Measurements from ENCODE around the gene CEACAM8. TPM values are rescaled to one million over a fixed set of nuclear protein-coding genes. Genes with fewer than 3 reads are reported as not detected.
A peak's percentile ranks its signal among the peaks of the same experiment; 100 is the strongest.

Gene CEACAM8
- total RNA-seq, 1 donor from 2014 or later, result not detected

GRCh38 chr19:42606660-42607351 is 12.1 kb upstream of the CEACAM8 start:
- no peaks in the 10 kb centered on the region for H3K79me2 ChIP-seq (ENCODE audit: low read depth)
- TF ChIP-seq, protein P1, sequence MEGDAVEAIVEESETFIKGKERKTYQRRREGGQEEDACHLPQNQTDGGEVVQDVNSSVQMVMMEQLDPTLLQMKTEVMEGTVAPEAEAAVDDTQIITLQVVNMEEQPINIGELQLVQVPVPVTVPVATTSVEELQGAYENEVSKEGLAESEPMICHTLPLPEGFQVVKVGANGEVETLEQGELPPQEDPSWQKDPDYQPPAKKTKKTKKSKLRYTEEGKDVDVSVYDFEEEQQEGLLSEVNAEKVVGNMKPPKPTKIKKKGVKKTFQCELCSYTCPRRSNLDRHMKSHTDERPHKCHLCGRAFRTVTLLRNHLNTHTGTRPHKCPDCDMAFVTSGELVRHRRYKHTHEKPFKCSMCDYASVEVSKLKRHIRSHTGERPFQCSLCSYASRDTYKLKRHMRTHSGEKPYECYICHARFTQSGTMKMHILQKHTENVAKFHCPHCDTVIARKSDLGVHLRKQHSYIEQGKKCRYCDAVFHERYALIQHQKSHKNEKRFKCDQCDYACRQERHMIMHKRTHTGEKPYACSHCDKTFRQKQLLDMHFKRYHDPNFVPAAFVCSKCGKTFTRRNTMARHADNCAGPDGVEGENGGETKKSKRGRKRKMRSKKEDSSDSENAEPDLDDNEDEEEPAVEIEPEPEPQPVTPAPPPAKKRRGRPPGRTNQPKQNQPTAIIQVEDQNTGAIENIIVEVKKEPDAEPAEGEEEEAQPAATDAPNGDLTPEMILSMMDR (IDR thresholded peaks at IDR 0.05), result peak; percentile 83
- TF ChIP-seq EZH2 (IDR thresholded peaks at IDR 0.05) (no peak), EZH2phosphoT487 (IDR thresholded peaks at IDR 0.05) (no peak)

DNA sequence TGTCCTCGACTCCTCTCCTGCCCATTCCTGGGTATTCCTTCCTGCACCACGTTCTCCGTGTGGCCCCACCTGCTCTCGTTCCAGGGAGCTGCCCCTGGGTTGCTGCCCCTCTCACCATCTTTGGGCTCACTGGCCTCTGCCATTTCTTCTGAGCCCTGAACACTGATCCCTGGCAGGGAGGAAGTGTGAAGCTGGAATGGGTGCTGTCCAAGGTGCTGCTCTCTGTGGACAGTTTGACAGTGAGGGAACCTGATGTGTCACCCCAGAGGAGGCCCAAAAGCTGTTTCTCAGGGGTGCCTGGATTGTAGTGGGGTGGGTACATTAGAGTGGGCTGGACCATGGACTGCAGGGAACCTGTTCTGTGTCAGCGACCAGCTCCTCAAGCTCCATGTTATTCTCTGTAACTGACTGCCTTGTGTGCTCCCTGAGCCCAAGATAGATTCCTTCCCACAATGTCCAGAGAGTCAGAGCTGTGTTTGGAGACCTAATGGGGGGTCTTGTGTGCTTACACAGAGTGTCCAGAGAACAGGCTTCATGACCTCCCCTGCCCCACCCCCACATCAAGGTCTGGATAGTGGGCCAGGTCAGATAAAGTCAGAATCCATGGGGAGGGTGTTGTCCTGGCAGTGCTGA is 7.2 kb upstream of the CEACAM8 start:
- Mint-ChIP-seq H3K27me3 (ENCODE audit: insufficient read depth, low read depth) (peaks cover 4% of the 10 kb centered on the region), H3K27ac (no peak overlapping the region), H3K4me3 (no peak overlapping the region), H3K4me1 (no peaks in the 10 kb centered on the region), H3K9me3 (no peaks in the 10 kb centered on the region), H3K36me3 (no peaks in the 10 kb centered on the region)
- peaks cover 6% of the 10 kb centered on the region for H4K20me1 ChIP-seq (ENCODE audit: low read depth)
- no peak for TF ChIP-seq EZH2 (IDR thresholded peaks at IDR 0.05)
- TF ChIP-seq, protein P1 (IDR thresholded peaks at IDR 0.05), result no peak
- TF ChIP-seq EZH2phosphoT487 (IDR thresholded peaks at IDR 0.05), result no peak
- H2AFZ ChIP-seq (replicated peaks), result no peak overlapping the region
- no peak overlapping the region for H3K4me3 ChIP-seq
- no peaks in the 10 kb centered on the region for H3K4me1 ChIP-seq
- H3K27ac ChIP-seq, result no peak overlapping the region
- no peak overlapping the region for H3K9ac ChIP-seq
- no peaks in the 10 kb centered on the region for H3F3A ChIP-seq (ENCODE audit: low read depth)
- no peak overlapping the region for H3K4me2 ChIP-seq
- peak; percentile 48 for DNase-seq (ENCODE audit: low spot score)
- no peaks in the 10 kb centered on the region for H3K79me2 ChIP-seq (ENCODE audit: low read depth)
- no peaks in the 10 kb centered on the region for H3K9me3 ChIP-seq (ENCODE audit: low read depth)
- H3K36me3 ChIP-seq, result no peaks in the 10 kb centered on the region
- H3K27me3 ChIP-seq, result peaks cover 8% of the 10 kb centered on the region

More at GRCh38 chr19:42606660-42607351, 12.1 kb upstream of the CEACAM8 start:
- H3K36me3 Mint-ChIP-seq, result no peaks in the 10 kb centered on the region
- Histone ChIP-seq H4K20me1 (ENCODE audit: low read depth) (peaks cover 6% of the 10 kb centered on the region), H3K4me2 (no peak overlapping the region), H3K9ac (no peak overlapping the region), H3K4me1 (no peaks in the 10 kb centered on the region), H3K27ac (no peak overlapping the region), H3F3A (ENCODE audit: low read depth) (no peaks in the 10 kb centered on the region), H3K27me3 (no peaks in the 10 kb centered on the region), H3K36me3 (no peaks in the 10 kb centered on the region), H3K9me3 (ENCODE audit: low read depth) (no peaks in the 10 kb centered on the region), H3K4me3 (no peak overlapping the region), H2AFZ (replicated peaks) (no peak overlapping the region)
- peak; percentile 75 for DNase-seq (ENCODE audit: low spot score)
- H3K4me1 Mint-ChIP-seq, result no peaks in the 10 kb centered on the region
- no peaks in the 10 kb centered on the region for H3K27me3 Mint-ChIP-seq (ENCODE audit: insufficient read depth, low read depth)
- H3K4me3 Mint-ChIP-seq, result no peak overlapping the region
- peaks cover 2% of the 10 kb centered on the region for H3K9me3 Mint-ChIP-seq
- H3K27ac Mint-ChIP-seq, result no peak overlapping the region

DNA sequence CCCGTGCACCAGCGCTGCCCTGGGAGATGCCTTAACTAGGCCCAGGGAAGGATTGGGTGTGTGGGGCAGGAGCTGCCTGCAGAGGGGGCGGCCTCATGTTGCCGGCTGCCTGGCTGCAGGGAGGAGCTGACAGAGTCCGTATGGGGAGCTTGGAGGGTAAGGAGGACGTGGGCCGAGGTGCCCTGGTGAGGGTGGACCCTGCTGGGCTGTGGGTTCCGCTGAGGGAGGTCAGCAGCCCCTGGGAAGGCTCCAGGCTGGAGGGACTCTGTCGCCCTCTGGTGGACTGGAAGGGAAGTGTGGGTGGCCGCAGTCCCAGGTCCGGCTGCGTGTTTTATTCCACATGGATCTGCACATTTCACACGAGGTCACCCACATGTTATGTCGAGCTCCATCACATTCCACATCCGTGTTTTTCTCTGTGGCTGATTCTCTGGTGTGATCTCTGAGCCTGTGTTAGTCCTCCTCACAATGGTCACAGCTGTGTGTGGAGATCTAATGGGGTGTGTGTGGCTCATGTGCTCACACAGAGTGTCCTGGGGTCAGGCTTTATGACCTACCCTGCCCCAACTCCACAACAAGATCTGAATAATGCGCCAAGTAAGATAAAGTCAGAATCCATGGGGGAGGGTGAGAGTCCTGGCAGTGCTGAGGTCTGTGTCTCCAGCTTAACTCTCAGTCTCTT is 1.8 kb upstream of the CEACAM8 start:
- peak; percentile 54 for DNase-seq (ENCODE audit: low spot score)
- Mint-ChIP-seq H3K36me3 (no peaks in the 10 kb centered on the region), H3K4me1 (no peaks in the 10 kb centered on the region), H3K27me3 (ENCODE audit: insufficient read depth, low read depth) (peaks cover 13% of the 10 kb centered on the region), H3K4me3 (no peak overlapping the region), H3K27ac (no peak overlapping the region), H3K9me3 (peaks cover 2% of the 10 kb centered on the region)
- Histone ChIP-seq H3K79me2 (ENCODE audit: low read depth) (no peaks in the 10 kb centered on the region), H3K4me1 (no peaks in the 10 kb centered on the region), H3K27me3 (peaks cover 12% of the 10 kb centered on the region), H3F3A (ENCODE audit: low read depth) (no peaks in the 10 kb centered on the region), H3K27ac (no peak overlapping the region), H4K20me1 (ENCODE audit: low read depth) (no peaks in the 10 kb centered on the region), H3K36me3 (no peaks in the 10 kb centered on the region), H3K9me3 (ENCODE audit: low read depth) (no peaks in the 10 kb centered on the region), H3K9ac (no peak overlapping the region), H3K4me3 (no peak overlapping the region), H3K4me2 (no peak overlapping the region), H2AFZ (replicated peaks) (no peak overlapping the region)
- TF ChIP-seq EZH2 (IDR thresholded peaks at IDR 0.05) (no peak), EZH2phosphoT487 (IDR thresholded peaks at IDR 0.05) (no peak)
- TF ChIP-seq, protein P1 (IDR thresholded peaks at IDR 0.05), result peak; percentile 91
